ENCODE measurements around the gene PLVAP. TPM values are rescaled to one million over a fixed set of nuclear protein-coding genes. Genes with fewer than 3 reads are reported as not detected.
A peak's percentile ranks its signal among the peaks of the same experiment; 100 is the strongest.

The PLVAP gene
- total and polyA plus RNA-seq, 7 donors: 6.5 to 46.0 (median 16.2) TPM

DNA sequence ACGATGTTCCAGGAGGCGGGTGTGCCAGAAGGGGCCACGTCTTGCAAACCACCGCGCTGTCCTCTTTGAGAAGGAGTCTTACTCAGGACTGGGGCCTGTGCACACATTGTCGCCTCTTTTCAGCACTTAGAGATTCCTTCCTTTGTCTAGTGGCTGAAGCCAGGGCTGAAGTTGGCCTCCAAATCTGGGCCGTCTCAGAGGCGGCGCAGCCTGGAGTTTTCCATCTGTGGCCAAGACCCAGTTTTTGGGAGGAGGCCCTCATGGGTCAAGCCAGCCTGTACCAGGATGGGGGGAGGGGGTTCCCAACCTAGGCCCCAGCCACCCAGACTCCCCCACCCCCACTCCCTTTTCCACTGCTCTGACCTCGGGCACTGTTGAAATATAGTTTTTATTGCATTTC is 54.3 kb downstream of the PLVAP start:
- Histone ChIP-seq H3K27me3 (ENCODE audit: insufficient read depth in 3 of 3, low read length in 2 of 3) (no peaks in the 10 kb centered on the region), H3K9me3 (no peaks in the 10 kb centered on the region), H3K36me3 (ENCODE audit: insufficient read depth in 1 of 2, low read depth in 1 of 2) (peaks cover 3 to 60% of the 10 kb centered on the region in 2 donors), H3K4me1 (no peaks in the 10 kb centered on the region), H3K27ac (no peak overlapping the region), H3K4me3 (no peak overlapping the region)
- ATAC-seq (no peak), DNase-seq (no peak)
- intact Hi-C loops (cut with DNase I): no loop called here
- 62 to 76% (median 68%) methylated on average over 10 of the region's 10 CpGs for WGBS, 3 donors
- TF ChIP-seq, protein P1, sequence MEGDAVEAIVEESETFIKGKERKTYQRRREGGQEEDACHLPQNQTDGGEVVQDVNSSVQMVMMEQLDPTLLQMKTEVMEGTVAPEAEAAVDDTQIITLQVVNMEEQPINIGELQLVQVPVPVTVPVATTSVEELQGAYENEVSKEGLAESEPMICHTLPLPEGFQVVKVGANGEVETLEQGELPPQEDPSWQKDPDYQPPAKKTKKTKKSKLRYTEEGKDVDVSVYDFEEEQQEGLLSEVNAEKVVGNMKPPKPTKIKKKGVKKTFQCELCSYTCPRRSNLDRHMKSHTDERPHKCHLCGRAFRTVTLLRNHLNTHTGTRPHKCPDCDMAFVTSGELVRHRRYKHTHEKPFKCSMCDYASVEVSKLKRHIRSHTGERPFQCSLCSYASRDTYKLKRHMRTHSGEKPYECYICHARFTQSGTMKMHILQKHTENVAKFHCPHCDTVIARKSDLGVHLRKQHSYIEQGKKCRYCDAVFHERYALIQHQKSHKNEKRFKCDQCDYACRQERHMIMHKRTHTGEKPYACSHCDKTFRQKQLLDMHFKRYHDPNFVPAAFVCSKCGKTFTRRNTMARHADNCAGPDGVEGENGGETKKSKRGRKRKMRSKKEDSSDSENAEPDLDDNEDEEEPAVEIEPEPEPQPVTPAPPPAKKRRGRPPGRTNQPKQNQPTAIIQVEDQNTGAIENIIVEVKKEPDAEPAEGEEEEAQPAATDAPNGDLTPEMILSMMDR (IDR thresholded peaks at IDR 0.05): no peak

DNA sequence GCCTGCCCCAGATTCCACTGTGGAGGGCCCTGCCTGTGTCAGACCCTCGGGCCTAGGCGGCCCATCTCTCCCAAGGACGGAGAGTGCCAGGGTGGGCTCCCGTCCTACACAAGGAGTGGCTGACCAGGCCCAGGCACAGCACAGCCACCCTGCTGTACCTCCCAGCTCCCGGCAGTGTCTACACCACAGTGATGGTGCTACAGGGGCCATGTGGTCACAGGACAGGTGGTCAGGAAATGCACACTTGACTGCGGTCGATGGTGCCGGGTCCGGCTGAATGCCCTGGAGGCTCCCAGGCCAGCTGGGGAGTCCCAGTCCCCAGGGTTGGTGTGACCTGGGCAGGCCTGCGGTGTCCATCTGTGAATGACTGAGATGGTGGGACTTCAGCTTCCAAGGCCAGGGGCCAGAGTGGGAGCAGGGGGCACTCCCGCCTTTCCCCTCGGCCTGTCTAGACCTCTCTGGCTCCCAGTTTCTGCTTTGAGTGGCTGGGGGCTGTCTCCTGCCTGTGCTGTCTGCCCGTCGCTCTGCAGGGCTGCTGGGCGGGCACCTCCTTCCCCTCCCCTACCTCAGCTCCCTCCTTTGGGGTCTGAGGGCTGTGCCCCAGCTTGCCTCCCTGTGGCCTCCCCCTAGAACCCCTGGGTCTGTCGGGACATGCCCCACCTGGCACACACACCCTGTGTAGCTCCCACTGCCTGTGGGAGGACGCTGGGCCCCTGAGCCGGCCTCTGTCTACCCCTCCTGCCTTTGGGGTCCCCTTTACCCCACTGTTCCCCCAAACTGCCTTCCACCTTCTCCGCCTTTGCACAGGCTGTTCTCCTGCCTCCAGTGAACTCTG is 55.3 kb downstream of the PLVAP start:
- peak in 1 of 4 donors; percentile 15 for ATAC-seq
- WGBS, 3 donors: 86 to 89% (median 86%) methylated on average over 17 to 19 of the region's 19 CpGs
- H3K36me3 ChIP-seq (ENCODE audit: insufficient read depth in 1 of 2, low read depth in 1 of 2): peaks cover 3 to 59% of the 10 kb centered on the region in 2 donors

DNA sequence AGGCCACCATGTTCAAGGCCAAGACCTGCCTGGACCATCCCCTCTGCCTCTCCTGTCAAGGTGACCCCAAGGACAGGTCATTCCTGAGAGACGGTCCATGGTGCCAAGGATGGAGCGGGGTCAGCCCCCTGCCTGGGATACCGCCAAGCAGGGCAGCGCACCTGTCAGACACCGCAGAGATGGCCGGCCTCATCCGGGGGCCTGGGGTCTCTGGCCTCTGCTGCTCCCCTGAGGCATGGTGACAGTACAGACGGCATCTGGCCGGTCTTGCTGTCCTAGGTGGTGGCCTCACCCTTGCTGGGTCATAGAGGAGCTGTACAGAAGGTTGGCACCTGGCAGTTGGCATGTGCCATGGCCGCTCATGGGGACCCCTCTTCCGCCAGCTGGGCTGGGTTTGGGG is 56.7 kb downstream of the PLVAP start:
- Histone ChIP-seq H3K27me3 (ENCODE audit: insufficient read depth in 3 of 3, low read length in 2 of 3) (no peaks in the 10 kb centered on the region), H3K36me3 (ENCODE audit: insufficient read depth in 1 of 2, low read depth in 1 of 2) (peaks cover 3 to 67% of the 10 kb centered on the region in 2 donors), H3K4me1 (no peaks in the 10 kb centered on the region), H3K4me3 (no peak overlapping the region), H3K9me3 (no peaks in the 10 kb centered on the region), H3K27ac (no peak overlapping the region)
- ATAC-seq (no peak), DNase-seq (no peak)
- TF ChIP-seq, protein P1 (IDR thresholded peaks at IDR 0.05): no peak
- intact Hi-C loops (cut with DNase I): no loop called here
- WGBS, 3 donors: 73 to 80% (median 74%) methylated on average over 11 of the region's 11 CpGs

More for the DNA sequence above, 55.3 kb downstream of the PLVAP start:
- H3K4me1 ChIP-seq: no peaks in the 10 kb centered on the region
- no peak overlapping the region for H3K4me3 ChIP-seq
- no peaks in the 10 kb centered on the region for H3K9me3 ChIP-seq
- no peak for DNase-seq
- no peaks in the 10 kb centered on the region for H3K27me3 ChIP-seq (ENCODE audit: insufficient read depth in 3 of 3, low read length in 2 of 3)
- TF ChIP-seq, protein P1 (IDR thresholded peaks at IDR 0.05): no peak
- no peak overlapping the region for H3K27ac ChIP-seq
- intact Hi-C loops (cut with DNase I): no loop called here

DNA sequence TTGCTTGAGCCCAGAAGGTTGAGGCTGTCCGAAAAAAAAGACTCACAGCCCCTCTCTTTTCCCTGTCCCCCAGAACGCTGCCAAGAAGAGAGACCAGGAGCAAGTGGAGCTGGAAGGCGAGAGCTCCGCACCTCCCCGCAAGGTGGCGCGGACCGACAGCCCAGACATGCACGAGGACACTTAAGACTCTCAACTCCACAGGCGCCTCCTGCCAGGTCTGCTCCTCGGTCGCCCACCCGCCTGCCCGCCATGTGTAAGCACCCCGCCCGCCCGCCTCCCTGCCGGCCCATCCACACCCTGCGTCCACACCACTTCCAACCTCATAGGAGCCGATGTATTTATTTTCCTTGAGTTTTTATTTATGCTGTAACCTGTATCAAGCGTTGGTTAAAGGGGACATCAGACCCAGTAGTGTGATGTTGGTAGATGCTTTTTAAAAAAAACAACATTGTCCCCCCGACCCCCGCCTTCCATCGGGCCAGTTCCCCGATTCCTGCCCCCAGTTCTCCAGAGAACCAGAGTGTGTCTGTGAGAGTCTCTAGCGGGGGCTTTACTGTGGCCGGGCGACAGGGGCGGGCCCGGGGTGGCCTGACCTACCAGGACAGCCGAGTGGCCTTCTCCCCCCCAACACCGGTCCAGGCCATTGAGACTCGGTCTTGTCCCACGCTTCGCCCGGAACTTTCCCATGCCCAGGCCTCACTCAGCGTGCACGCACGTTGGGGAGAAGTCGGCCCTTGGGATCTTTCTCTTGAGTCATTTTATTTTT is 57.5 kb downstream of the PLVAP start:
- 89 to 93% (median 93%) methylated on average over 40 of the region's 40 CpGs for WGBS, 3 donors
- intact Hi-C loops (cut with DNase I): no loop called here
- no peak overlapping the region for H3K27ac ChIP-seq
- ATAC-seq (no peak), DNase-seq (no peak)
- no peak overlapping the region for H3K4me3 ChIP-seq
- H3K36me3 ChIP-seq (ENCODE audit: insufficient read depth in 1 of 2, low read depth in 1 of 2): peaks cover 3 to 68% of the 10 kb centered on the region in 2 donors
- no peaks in the 10 kb centered on the region for H3K4me1 ChIP-seq
- no peaks in the 10 kb centered on the region for H3K27me3 ChIP-seq (ENCODE audit: insufficient read depth in 3 of 3, low read length in 2 of 3)
- H3K9me3 ChIP-seq: no peaks in the 10 kb centered on the region
- TF ChIP-seq, protein P1 (IDR thresholded peaks at IDR 0.05): no peak

Data from psoas muscle (tissue), 8 donors.